Psoas muscle (tissue), 8 donors: ENCODE results near the gene DFFA. TPM values are rescaled to one million over a fixed set of nuclear protein-coding genes. Genes with fewer than 3 reads are reported as not detected.

Source experiments
- ATAC-seq, 4 donors: fragments of 200-7000 bp; cut with Tn5 transposase; one replicate each; pipeline ENCODE4 v1.9.1; 2020; ENCODE audit warnings: moderate library complexity in 3 of 4, mild to moderate bottlenecking in 2 of 4
- DNase-seq, 2 donors: peaks; one replicate each; pipeline ENCODE4 v3.0.0-alpha.2; 2020
- H3K27ac ChIP-seq: fragments of 200-600 bp; one replicate; pipeline ENCODE4 v1.8.0; 2022
- H3K27me3 ChIP-seq, 3 donors: fragments of 200-600 bp in 1 of 3; one replicate each; pipeline versions ENCODE4 v1.6.1 to v1.8.0; 2013 to 2022; ENCODE audit warnings: low read length in 2 of 3, mild to moderate bottlenecking in 2 of 3, moderate library complexity in 1 of 3; ENCODE audit not compliant: insufficient read depth in 3 of 3
- H3K36me3 ChIP-seq, 2 donors: fragments of 200-600 bp in 1 of 2; one replicate each; pipeline versions ENCODE4 v1.6.1 to v1.8.0; 2013 to 2022; ENCODE audit warnings: low read depth in 1 of 2, mild to moderate bottlenecking in 1 of 2, moderate library complexity in 1 of 2; ENCODE audit not compliant: insufficient read depth in 1 of 2
- H3K4me1 ChIP-seq: fragments of 200-600 bp; one replicate; pipeline ENCODE4 v1.8.0; 2022
- H3K4me3 ChIP-seq: fragments of 200-600 bp; one replicate; pipeline ENCODE4 v1.8.0; 2022; ENCODE audit warnings: mild to moderate bottlenecking
- H3K9me3 ChIP-seq: fragments of 200-600 bp; one replicate; pipeline ENCODE4 v1.8.0; 2022
- CTCF ChIP-seq: fragments of 200-600 bp; IDR thresholded peaks from one replicate; pipeline ENCODE4 v1.8.0; 2022; ENCODE audit warnings: antibody characterized with exemption
- WGBS, 3 donors: extraction: QIAGEN DNeasy Blood & Tissue Kit; methylation state at CpG; one replicate each; pipeline versions ENCODE4 v1.1.6 to v1.1.7; 2013; 5-methylcytosine and 5-hydroxymethylcytosine counted together
- intact Hi-C, 2 donors: fragments of 100-400 bp; cut with DNase I; formaldehyde crosslinking; loops; one replicate each; pipeline versions ENCODE4 v1.11.0 to v1.14.2; 2022
- polyA plus RNA-seq, 3 donors: library from polyadenylated mRNA; stranded (reverse); fragments of 200-250 nt; gene quantifications; one replicate each; pipeline ENCODE4 v1.2.3, GENCODE V29; 2013
- total RNA-seq, 4 donors: library from RNA; stranded (reverse); fragmentation: NEBNext Ultra II Directional in 2 of 4; extraction: Animal tissue kit (Norgen Biotek cat#: 25700) in 2 of 4; gene quantifications; one replicate each; pipeline versions ENCODE4 v1.2.1 to v1.2.4, GENCODE V29; 2021 to 2023
- donor health status: healthy with polysubstance abuse.
- donor health status: DM: no; HTN: no; CAD: no; lungs with moderate emphysema.
- donor health status: Bipolar disorder and iron deficiency.
- donor health status: healthy.
- donor health status: DM: yes; HTN: yes; CAD: no.
- donor health status: DM: no; HTN: no; CAD: no.
- donor health status: DM: no; HTN: no; CAD: no.
- donor health status: DM: yes; HTN: yes; CAD: no.

DFFA gene
- total and polyA plus RNA-seq, 7 donors, result 11.5 to 26.8 (median 20.9) TPM

GRCh38 chr1:10446790-10447422, 25.4 kb downstream of the DFFA start:
- Histone ChIP-seq H3K27ac (no peak overlapping the region), H3K27me3 (peaks cover 0 to 6% (median 3%) of the 10 kb centered on the region in 3 donors), H3K36me3 (peaks cover 0 to 11% of the 10 kb centered on the region in 2 donors), H3K4me3 (no peak overlapping the region), H3K4me1 (peaks cover 5% of the 10 kb centered on the region), H3K9me3 (no peaks in the 10 kb centered on the region)
- 96 to 97% (median 97%) methylated on average over 7 of the region's 7 CpGs for WGBS, 3 donors
- intact Hi-C loops, result no loop called here
- ATAC-seq (no peak), DNase-seq (no peak)
- no peak for TF ChIP-seq CTCF

GRCh38 chr1:10444795-10445397, 27.4 kb downstream of the DFFA start:
- no peak overlapping the region for H3K4me3 ChIP-seq
- TF ChIP-seq CTCF, result no peak
- ATAC-seq (no peak), DNase-seq (no peak)
- H3K27me3 ChIP-seq, result peaks cover 0 to 1% (median 0%) of the 10 kb centered on the region in 3 donors
- intact Hi-C loops, result no loop called here
- WGBS, 3 donors, result 92 to 93% (median 92%) methylated on average over 7 of the region's 7 CpGs
- no peaks in the 10 kb centered on the region for H3K9me3 ChIP-seq
- no peak overlapping the region for H3K27ac ChIP-seq
- peaks cover 0 to 18% of the 10 kb centered on the region in 2 donors for H3K36me3 ChIP-seq
- H3K4me1 ChIP-seq, result no peaks in the 10 kb centered on the region

GRCh38 chr1:10444248-10444647, 28.1 kb downstream of the DFFA start:
- Histone ChIP-seq H3K36me3 (peaks cover 0 to 18% of the 10 kb centered on the region in 2 donors), H3K27ac (no peak overlapping the region), H3K4me1 (no peaks in the 10 kb centered on the region), H3K4me3 (no peak overlapping the region), H3K9me3 (no peaks in the 10 kb centered on the region), H3K27me3 (no peaks in the 10 kb centered on the region)
- ATAC-seq (no peak), DNase-seq (no peak)
- 95 to 97% (median 96%) methylated on average over 6 of the region's 6 CpGs for WGBS, 3 donors
- TF ChIP-seq CTCF, result no peak
- intact Hi-C loops, result no loop called here

- Histone ChIP-seq H3K27ac (no peak overlapping the region), H3K4me1 (no peaks in the 10 kb centered on the region), H3K9me3 (no peaks in the 10 kb centered on the region), H3K4me3 (no peak overlapping the region), H3K27me3 (no peaks in the 10 kb centered on the region), H3K36me3 (peaks cover 0 to 18% of the 10 kb centered on the region in 2 donors)
- 89 to 93% (median 90%) methylated on average over 5 of the region's 5 CpGs for WGBS, 3 donors
- DNase-seq (no peak), ATAC-seq (no peak)
- intact Hi-C loops, result no loop called here
- TF ChIP-seq CTCF, result no peak
Observed at GRCh38 chr1:10440794-10441193, 31.5 kb downstream of the DFFA start.
